Activated CD4-positive, CD25-positive, alpha-beta regulatory T cell treated with anti-CD3 and anti-CD28 coated beads, Interleukin-2, amount 50 U/mL, for 16 hours (primary cell): ENCODE measurements around the gene MOB3A.

Experiments
- DNase-seq: peaks from one replicate; pipeline ENCODE4 v3.0.0-alpha.2; 2020; ENCODE audit warnings: low read depth, low spot score

Gene MOB3A

GRCh38 chr19:2123682-2124387 lies 27.7 kb upstream of the MOB3A start:
- no peak for DNase-seq

GRCh38 chr19:2122982-2123381 lies 26.9 kb upstream of the MOB3A start:
- no peak for DNase-seq

GRCh38 chr19:2122251-2122650 lies 26.1 kb upstream of the MOB3A start:
- DNase-seq, result no peak

GRCh38 chr19:2121416-2122051 lies 25.4 kb upstream of the MOB3A start:
- no peak for DNase-seq

GRCh38 chr19:2120821-2121220 lies 24.7 kb upstream of the MOB3A start:
- no peak for DNase-seq

GRCh38 chr19:2119921-2120785 lies 24.0 kb upstream of the MOB3A start:
- no peak for DNase-seq

GRCh38 chr19:2118438-2118837 lies 22.3 kb upstream of the MOB3A start:
- DNase-seq, result no peak

- DNase-seq, result no peak
These were observed 21.3 kb upstream of the MOB3A start for GRCh38 chr19:2117215-2117960.

GRCh38 chr19:2116507-2116906 lies 20.4 kb upstream of the MOB3A start:
- DNase-seq, result no peak

- DNase-seq, result no peak
These were observed 19.8 kb upstream of the MOB3A start for GRCh38 chr19:2115911-2116426.

- DNase-seq, result no peak
These were observed 19.2 kb upstream of the MOB3A start for GRCh38 chr19:2115324-2115723.

GRCh38 chr19:2114821-2115220 lies 18.7 kb upstream of the MOB3A start:
- no peak for DNase-seq

GRCh38 chr19:2114218-2114617 lies 18.1 kb upstream of the MOB3A start:
- DNase-seq, result no peak

GRCh38 chr19:2113439-2114211 lies 17.5 kb upstream of the MOB3A start:
- no peak for DNase-seq

GRCh38 chr19:2112516-2113320 lies 16.6 kb upstream of the MOB3A start:
- no peak for DNase-seq

GRCh38 chr19:2111886-2112285 lies 15.8 kb upstream of the MOB3A start:
- DNase-seq, result no peak

GRCh38 chr19:2111425-2111824 lies 15.3 kb upstream of the MOB3A start:
- no peak for DNase-seq

- no peak for DNase-seq
These were observed 14.7 kb upstream of the MOB3A start for GRCh38 chr19:2110822-2111221.

GRCh38 chr19:2109046-2109864 lies 13.1 kb upstream of the MOB3A start:
- no peak for DNase-seq
